DMS79 (cell line): Measurements from ENCODE around the gene FLNA.
A peak's percentile ranks its signal among the peaks of the same experiment; 100 is the strongest.
"Not testable (repeated sequence)": the region's sequence is repeated elsewhere in the genome, so short reads cannot be mapped to it uniquely, and the experiment has no call there.

Source experiments
- DNase-seq: peaks from one replicate; lab custom pipeline; 2025; lab: John Stamatoyannopoulos, UW

The FLNA gene

DNA sequence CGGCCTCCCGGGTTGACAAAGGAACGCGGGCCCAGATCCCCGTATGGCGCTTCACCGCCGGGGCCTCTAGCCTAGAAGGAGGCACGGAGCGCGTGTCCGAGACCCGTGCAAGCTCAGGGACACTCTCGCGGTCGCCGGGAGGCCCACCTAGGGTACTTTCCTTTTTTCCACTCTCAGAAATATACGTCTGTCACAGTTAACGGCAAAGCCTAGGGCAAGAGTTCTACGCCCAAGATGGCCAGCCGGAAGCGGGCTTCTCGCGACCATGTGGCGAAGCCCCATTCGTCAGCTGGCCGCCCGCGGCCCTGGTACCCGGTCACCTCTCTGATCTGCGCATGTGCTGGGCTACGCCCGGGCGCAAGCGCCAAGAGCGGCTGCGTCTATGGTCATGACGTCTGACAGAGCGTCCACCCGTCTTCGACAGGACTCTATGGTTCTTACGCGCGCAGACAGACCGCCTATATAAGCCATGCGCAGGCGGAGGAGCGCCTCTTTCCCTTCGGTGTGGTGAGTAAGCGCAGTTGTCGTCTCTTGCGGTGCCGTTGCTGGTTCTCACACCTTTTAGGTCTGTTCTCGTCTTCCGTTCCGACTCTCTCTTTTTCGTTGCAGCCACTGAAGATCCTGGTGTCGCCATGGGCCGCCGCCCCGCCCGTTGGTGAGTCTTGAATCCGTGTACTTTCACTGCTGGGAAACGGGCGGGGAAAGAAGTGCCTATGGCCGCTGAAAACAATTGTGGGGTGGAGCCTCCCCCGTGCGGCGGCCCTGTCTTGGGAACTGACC lies 23.6 kb upstream of the FLNA start, which contains the start of gene RPL10:
TSS of gene RPL10 (plus strand) at position 490 of the 780 bp plus-strand sequence. CDS start at position 633, 143 bp downstream.
- peak; percentile 79 for DNase-seq

DNA sequence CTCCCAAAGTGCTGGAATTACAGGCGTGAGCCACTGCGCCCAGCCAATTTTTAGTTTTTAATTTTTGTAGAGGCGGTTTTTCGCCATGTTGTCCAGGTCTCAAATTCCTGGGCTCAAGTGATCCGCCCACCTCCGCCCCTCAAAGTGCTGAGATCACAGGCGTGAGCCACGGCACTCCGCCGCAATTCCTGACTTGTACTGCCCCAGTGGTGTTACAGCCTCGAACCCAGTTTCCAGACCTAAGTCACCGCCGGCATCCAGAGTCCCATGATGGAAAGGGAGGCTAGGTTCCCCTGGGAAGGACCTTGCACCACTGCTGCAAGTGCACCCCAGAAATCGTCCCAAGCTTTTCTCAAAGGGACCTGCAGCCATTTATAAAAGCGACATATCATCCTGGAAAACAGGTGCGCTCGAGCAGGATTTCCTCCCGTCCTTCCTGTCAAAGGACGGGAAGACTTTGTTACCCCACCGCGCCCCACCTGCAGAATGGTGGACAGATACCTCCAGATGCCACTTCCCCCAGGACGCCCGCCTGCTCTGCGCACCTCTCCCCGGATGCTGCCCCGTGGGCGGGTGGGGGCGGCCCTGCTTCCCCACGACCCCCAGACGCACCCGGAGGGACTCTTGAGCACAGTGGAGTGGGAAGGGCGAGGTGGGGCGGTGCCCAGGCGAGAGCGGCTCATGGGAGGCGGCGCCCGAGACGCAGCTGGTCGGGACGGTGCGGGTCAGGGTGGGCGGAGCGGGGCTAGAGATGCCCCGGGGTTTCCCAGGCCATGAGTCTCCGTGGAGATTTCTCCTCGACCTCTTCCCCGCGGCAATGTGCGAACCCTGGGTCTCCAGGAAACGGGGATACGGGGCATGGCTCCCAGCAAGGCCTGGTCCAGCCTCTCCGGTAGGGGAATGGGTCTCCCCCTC lies 22.8 kb upstream of the FLNA start:
- peak; percentile 69 for DNase-seq

DNA sequence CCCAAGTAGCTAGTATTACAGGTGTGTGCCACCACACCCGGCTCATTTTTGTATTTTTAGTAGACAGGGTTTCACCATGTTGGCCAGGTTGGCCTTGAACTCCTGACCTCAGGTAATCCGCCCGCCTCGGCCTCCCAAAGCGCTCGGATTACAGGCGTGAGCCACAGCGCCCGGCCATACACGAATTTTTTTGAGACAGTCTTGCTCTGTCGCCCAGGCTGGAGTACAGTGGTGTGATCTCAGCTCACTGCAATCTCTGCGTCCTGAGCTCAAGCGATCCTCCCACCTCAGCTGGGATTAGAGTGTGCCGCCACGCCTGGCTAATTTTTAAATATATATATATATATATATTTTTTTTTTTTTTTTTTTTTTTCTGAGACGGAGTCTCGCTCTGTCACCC lies 21.9 kb upstream of the FLNA start:
- not testable (repeated sequence) for DNase-seq

DNA sequence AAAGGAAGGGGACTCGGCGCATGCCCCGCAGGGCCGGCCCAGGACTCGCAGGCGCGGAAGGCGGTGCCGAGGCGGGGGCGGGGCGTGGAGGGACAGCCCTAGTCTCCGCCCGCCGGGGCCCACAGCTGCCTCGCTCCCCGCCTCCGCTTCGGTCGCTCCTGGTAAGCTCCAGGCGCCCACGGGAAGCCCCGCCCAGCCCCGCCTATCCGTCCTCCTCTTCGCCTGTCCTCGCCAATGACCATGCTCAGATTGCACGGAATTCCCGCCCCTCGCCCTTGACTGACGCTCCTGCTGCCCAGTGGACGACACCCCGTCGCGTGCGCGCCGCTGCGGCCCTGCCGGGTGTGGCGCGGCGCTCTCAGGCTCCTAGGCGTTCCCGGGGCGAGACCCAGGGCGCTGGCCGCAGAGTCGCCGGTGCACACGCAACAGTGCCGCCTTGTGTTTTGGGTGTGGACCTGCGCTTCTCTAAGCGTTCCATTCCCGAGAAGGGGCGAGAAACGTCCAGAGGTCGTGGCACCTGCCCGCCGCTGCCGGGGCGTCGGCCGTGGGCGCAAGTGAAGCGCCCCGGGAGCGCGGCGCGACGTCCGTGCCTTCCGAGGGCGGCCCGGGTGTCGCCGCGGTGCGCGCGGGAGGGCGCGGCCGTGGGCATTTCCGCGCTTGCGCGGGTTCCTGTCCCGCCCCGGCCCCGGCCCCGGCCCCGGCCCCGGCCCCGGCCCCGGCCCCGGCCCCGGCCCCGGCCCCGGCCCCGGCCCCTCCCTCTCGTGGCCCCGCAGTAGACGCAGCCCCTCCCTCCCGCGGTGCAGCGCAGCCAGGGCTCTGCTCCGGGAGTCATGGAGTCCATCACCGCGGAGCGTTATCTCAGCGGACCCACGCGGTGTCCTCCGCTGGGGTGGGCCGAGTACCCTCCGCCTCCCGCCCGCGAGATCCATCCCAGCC lies 15.6 kb upstream of the FLNA start:
- not testable (repeated sequence) for DNase-seq

DNA sequence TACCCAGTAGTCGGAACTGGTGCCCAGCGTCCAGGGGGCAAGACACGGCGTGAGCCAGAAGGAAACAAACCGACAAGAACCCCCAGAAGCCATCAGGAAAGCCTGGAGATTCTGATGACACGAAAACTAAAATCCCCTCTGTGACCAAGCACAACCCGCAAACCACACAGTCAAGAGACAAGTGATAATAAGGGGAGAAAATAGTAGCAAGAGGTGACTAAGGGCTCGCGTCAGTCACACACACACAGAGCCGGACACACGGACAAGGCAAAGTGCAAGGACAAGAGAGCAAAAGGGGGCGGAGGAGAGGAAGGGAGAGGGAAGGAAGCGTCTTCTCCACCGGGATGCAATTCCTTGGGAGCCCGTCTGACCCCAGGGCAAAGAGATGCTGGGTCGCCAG lies 14.2 kb upstream of the FLNA start:
- not testable (repeated sequence) for DNase-seq

DNA sequence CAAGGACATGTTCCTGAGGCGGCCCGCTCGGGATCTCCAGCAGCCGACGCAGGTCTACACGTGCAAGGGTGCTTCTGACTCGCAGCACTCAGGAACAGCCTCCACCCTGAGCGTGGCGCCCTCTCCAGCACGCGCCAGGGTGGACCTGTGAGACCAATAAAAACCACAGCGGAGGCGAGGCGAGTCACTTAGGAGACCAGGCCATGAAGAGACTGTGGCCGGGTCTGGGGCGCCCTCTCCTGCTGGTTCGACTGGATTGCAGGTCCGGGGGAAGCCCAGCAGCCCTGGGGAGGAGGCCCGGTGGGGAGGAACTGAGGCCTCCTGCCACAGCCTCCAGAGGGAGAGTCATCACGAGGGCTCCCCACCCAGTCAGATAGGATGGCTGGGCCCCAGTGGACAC lies 13.7 kb upstream of the FLNA start:
- not testable (repeated sequence) for DNase-seq

DNA sequence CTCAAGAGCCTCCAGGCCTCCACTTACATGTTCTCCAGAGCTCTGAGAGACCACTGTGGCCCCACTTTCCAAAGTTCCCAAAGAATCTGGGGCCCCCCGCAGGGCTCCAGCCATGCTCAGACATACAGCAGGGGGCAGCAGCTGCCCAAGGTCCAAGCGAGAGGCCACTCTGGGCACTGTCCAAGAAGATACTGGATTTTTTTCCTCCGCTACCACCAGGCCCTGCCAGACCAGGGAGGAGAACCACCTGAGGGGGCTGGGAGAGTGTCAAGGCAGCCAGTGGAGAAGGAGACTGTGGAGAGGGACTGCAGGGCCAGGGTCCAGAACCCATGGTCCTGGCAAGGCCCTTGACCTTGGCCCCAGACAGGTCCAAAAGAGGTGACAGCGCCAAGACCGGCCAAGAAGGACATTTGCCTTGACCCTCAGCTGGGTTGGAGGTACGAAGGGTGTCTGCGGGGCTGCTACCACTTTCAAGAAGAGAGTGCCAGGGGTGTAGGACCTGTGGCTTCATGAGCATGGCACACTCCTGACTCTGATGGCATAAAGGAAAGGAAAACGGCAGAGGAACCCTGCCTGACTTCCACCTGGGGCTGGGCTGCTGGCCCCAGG lies 10.0 kb upstream of the FLNA start:
- DNase-seq, result no peak

DNA sequence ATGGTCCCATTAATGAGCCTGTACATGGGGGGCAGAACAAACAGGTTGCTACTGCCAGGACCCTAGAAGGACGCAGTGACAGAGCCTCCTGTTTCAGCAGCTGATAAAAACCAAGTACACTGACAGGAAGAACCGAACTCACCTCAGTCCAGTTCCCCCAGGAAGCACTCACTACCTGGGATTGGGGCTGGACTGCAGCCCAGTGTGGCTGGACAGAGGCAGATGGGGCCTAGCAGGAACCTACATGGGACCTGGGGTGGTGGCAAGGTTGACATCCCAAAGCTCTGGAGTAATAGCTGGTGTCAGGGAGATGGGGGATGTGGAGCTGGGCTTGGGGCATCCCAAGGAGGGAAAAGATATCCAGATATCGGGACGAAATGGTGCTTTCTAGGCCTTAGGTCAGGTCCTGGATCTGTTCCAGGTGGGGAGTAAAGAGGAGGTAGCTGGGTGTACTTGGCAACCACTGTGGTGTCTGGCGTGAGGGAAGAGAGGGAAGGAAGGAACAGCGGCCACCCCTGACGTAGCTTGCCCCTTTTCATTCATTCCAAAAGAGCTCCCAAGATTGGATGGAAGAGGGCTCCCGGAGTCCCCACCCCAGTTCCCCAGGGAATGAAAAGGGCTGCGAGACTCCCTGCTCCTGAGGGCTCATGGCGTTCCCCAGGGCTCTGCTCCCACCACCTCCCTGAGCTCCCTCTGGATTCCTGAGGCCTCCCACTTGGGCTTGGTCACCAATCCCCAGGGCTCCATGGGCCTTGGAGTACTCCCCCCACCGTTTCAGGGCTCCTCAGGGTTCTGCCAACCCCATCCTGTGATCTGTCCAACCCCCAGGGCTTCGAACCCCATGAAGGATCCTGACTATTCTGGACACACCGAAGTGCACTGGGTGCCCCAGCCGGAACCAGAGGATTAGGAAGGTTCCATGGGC lies 9.2 kb upstream of the FLNA start:
- DNase-seq, result no peak

DNA sequence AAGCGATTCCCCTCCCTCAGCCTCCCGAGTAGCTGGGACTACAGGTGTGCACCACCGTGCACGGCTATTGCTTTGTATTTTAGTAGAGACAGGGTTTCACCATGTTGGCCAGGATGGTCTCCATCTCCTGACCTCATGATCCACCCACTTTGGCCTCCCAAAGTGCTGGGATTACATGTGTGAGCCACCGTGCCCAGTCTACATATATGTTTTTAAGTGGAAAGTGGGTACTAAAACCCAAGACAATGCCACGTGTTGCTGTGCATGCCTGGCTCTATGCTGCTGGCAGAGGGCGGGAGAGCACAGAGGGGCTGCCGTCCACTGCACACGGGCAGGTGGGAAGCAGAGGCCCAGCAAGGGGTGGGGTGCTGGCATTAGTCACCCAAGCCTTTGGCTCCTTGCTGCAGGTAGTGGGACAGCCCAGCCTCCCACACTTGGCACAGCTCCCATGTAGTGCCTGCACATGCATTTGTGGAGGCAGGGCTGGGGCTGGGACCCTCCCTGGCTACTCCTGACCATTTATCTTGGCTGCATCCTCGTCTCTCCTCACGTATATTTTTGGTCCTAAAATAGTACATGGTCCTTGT lies 8.1 kb upstream of the FLNA start:
- DNase-seq, result no peak

DNA sequence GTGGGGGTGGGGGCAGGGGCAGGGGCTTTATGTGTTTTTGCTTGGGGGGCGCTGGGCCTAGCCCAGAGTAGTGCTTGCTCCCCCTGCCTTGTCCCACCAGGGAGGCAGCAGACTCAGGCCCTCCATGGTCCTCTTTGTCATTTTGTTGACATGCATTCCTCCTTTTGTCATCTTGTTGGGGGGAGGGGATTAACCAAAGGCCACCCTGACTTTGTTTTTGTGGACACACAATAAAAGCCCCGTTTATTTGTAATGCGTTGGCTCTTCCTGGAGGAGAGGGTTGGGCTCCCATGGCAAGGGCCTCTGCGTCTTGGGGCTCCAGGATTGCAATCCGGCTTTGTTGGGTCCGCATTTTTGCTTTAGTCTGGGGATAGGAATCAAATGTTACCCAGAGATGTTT lies 6.8 kb upstream of the FLNA start:
- no peak for DNase-seq

DNA sequence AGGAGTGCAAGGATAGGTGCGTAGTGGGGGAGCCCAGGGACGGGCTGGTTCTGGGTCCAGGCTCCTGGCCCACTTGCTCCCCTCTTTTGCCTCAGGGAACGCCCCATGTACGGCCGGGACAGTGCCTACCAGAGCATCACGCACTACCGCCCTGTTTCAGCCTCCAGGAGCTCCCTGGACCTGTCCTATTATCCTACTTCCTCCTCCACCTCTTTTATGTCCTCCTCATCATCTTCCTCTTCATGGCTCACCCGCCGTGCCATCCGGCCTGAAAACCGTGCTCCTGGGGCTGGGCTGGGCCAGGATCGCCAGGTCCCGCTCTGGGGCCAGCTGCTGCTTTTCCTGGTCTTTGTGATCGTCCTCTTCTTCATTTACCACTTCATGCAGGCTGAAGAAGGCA lies 6.4 kb upstream of the FLNA start:
- no peak for DNase-seq

DNA sequence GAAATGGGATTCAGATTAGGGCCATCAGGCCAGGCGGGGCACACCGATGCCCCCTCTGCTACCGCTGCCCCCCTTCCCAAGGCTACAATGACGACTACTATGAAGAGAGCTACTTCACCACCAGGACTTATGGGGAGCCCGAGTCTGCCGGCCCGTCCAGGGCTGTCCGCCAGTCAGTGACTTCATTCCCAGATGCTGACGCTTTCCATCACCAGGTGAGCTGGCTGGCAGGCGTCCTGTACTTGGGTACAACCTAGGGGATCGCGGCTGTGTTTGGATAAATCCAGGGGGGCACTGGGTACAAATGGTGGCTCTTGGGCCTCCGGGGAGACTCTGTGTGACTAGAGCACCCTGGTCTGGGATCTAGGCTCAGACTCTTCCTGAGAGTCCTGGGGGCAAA lies 5.7 kb upstream of the FLNA start:
- DNase-seq, result no peak

DNA sequence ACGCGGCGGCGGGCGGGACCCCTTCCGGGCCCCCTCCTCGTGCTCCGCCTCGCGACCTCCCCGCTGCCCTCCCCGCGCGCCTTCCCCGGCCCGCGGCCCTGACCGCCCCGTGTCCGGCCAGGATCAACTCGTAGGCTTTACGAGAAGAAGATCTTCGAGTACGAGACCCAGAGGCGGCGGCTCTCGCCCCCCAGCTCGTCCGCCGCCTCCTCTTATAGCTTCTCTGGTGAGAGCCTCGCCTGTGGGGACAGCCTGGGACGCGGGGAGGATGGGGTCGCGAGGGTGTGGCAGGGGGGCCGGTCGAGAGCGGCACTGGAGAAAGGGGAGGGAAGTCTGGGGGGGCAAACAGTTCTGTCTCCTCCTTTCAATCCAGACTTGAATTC lies 5.1 kb upstream of the FLNA start:
- DNase-seq, result no peak

DNA sequence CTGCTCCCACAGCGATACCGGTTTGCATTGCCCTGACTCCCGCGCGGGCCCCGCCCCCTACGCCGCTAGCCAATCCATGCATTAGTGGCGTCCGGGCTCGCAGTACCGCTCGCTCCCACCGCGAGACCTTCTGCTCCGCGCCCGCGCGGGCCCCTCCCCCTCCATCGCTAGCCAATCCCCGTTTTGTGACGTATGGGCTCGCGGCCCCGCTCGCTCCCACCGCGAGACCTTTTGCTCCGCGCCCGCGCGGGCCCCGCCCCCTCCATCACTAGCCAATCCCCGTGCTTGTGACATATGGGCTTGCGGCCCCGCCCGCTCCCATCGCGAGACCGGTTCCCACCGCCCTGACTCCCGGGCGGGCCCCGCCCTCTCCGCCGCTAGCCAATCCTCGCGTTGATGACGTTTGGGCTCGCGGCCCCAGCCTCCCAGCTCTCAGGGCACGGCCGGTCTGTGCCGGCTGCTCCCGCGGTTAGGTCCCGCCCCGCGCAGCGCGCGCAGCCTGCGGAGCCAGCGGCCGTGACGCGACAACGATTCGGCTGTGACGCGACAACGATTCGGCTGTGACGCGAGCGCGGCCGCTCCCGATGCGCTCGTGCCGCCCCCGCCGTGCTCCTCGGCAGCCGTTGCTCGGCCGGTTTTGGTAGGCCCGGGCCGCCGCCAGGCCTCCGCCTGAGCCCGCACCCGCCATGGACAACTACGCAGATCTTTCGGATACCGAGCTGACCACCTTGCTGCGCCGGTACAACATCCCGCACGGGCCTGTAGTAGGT lies 4.5 kb upstream of the FLNA start, which contains the start of gene EMD:
TSS of gene EMD (plus strand) at position 497 of the 770 bp plus-strand sequence. CDS start at position 687, 190 bp downstream.
- peak; percentile 98 for DNase-seq

DNA sequence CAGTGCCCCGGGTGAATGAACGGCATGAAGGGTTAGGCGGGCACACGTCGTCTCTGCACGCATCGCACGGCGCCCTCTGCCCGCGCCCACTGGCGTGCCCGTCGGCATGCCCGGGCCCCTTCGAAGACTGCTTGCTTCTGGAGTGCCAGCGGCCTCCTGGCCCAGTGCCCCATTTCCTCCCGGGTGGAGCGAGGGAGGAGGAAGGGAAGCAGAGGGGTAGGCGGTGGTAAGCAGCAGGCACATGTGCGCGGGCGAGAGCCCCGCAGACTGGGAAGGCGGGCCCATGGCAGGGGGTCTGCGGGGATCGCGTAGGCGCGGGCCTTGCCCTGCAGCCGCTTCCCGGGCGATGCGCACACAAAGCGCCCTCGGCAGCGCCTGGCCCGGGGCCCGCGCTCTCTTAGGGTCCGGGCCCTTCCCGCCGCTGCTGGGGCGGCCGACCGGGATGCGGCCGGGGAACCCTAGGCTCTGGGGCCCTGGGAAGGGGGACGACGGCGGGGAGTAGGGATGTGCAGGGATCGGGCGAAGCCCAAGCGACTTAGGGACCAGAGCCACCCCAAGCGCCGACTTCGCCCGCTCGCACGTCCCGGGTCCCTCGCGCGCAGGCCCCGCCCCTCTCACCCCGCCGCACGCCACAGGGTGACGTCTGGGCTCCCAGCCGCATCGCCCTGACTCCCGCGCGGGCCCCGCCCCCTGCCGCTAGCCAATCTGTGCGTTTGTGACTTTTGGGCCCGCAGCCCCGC lies 3.8 kb upstream of the FLNA start:
- DNase-seq, result peak; percentile 23

DNA sequence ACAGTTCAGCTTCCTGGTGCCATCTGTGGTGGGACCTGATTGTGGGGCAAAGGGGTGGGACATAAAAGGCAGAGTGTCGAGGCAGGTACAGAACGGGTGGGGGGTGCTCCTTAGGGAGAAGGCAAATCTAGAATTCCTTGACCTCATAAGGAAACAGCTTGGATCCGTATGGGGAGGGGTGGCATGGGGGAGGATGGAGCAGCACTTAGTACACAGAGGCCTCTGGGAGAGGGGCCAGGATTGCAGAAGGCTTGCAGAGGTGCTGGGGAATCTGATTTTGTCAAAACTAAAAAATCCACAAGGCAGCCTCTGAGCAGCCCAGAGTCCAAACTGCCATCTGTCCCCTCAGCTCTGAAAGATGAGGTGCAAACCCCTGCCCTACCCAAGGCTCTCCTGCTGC lies 2.3 kb upstream of the FLNA start:
- DNase-seq, result no peak

DNA sequence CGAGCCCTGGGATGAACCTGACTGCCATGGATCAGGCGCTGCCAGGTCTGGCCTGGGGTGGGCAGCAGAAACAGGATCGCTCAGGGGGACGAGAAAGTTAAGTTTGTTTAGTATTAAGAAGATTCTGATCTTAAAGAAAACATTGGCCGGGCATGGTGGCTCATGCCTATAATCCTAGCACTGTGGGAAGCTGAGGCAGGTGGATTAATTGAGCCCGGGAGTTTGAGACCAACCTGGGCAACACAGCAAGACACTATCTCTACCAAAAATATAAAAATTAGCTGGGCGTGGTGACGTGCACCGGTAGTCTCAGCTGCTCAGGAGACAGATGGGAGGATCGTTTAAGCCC lies 696 bp upstream of the FLNA start:
- no peak for DNase-seq
